Stimulated activated naive B cell treated with anti-CD40 and anti-IgM and Interleukin-4, amounts not matched to agents 10 μg/mL and 1 μg/mL and 100 μg/mL, for 72 hours (primary cell): Measurements from ENCODE around the gene HDAC9.
"Not testable (repeated sequence)": the region's sequence is repeated elsewhere in the genome, so short reads cannot be mapped to it uniquely, and the experiment has no call there.

ENCODE experiments used
- ATAC-seq, 2 donors: fragments of 150-1000 bp; cut with Tn5 transposase; replicated peaks; 2 replicates each; pipeline ENCODE4 v1.10.0; 2021; ENCODE audit warnings: moderate library complexity in 1 of 2
- DNase-seq: peaks from one replicate; pipeline ENCODE4 v3.0.0; 2021
- H3K27ac Mint-ChIP-seq: one replicate; pipeline ENCODE4 v1.8.0; 2022; ENCODE audit warnings: mild to moderate bottlenecking, mixed read lengths
- H3K27me3 Mint-ChIP-seq, 2 donors: one replicate each; pipeline ENCODE4 v1.8.0; 2022; ENCODE audit warnings: mixed read lengths in 2 of 2
- H3K36me3 Mint-ChIP-seq, 2 donors: one replicate each; pipeline ENCODE4 v1.8.0; 2022; ENCODE audit warnings: mixed read lengths in 2 of 2, mild to moderate bottlenecking in 1 of 2
- H3K4me1 Mint-ChIP-seq, 2 donors: one replicate each; pipeline ENCODE4 v1.8.0; 2022; ENCODE audit warnings: mixed read lengths in 2 of 2, mild to moderate bottlenecking in 1 of 2
- H3K4me3 Mint-ChIP-seq, 2 donors: one replicate each; pipeline ENCODE4 v1.8.0; 2022; ENCODE audit warnings: mild to moderate bottlenecking in 2 of 2, mixed read lengths in 2 of 2, moderate library complexity in 1 of 2
- H3K9me3 Mint-ChIP-seq, 2 donors: one replicate each; pipeline ENCODE4 v1.8.0; 2022; ENCODE audit warnings: mixed read lengths in 2 of 2, mild to moderate bottlenecking in 1 of 2

Gene HDAC9

GRCh38 chr7:18702071-18702829, 206.7 kb downstream of the HDAC9 start:
- DNase-seq: no peak

GRCh38 chr7:18703685-18704084, 208.1 kb downstream of the HDAC9 start:
- peaks cover 17 to 18% of the 10 kb centered on the region in 2 donors for H3K36me3 Mint-ChIP-seq
- peaks cover 13 to 14% of the 10 kb centered on the region in 2 donors for H3K4me1 Mint-ChIP-seq
- no peak for ATAC-seq
- no peak overlapping the region for H3K4me3 Mint-ChIP-seq
- H3K27ac Mint-ChIP-seq: no peak overlapping the region
- H3K9me3 Mint-ChIP-seq: no peaks in the 10 kb centered on the region
- DNase-seq: no peak
- no peaks in the 10 kb centered on the region for H3K27me3 Mint-ChIP-seq

More at GRCh38 chr7:18702071-18702829, 206.7 kb downstream of the HDAC9 start:
- no peaks in the 10 kb centered on the region for H3K27me3 Mint-ChIP-seq
- peaks cover 18 to 19% of the 10 kb centered on the region in 2 donors for H3K36me3 Mint-ChIP-seq
- H3K9me3 Mint-ChIP-seq: no peaks in the 10 kb centered on the region
- H3K4me3 Mint-ChIP-seq: no peak overlapping the region
- H3K27ac Mint-ChIP-seq: no peak overlapping the region
- peaks cover 5 to 9% of the 10 kb centered on the region in 2 donors for H3K4me1 Mint-ChIP-seq
- ATAC-seq: no peak

- H3K27me3 Mint-ChIP-seq: no peaks in the 10 kb centered on the region
- DNase-seq (no peak), ATAC-seq (no peak)
- H3K4me3 Mint-ChIP-seq: no peak overlapping the region
- peaks cover 18 to 20% of the 10 kb centered on the region in 2 donors for H3K36me3 Mint-ChIP-seq
- H3K4me1 Mint-ChIP-seq: peaks cover 13 to 14% of the 10 kb centered on the region in 2 donors
- H3K9me3 Mint-ChIP-seq: peaks cover 0 to 2% of the 10 kb centered on the region in 2 donors
- no peak overlapping the region for H3K27ac Mint-ChIP-seq
Measured at GRCh38 chr7:18706670-18707069, 211.1 kb downstream of the HDAC9 start.

GRCh38 chr7:18708204-18708603, 212.7 kb downstream of the HDAC9 start:
- Mint-ChIP-seq H3K4me1 (peaks cover 11 to 13% of the 10 kb centered on the region in 2 donors), H3K36me3 (peaks cover 15 to 18% of the 10 kb centered on the region in 2 donors), H3K27ac (no peak overlapping the region), H3K27me3 (no peaks in the 10 kb centered on the region), H3K9me3 (peaks cover 0 to 2% of the 10 kb centered on the region in 2 donors), H3K4me3 (no peak overlapping the region)
- no peak for DNase-seq
- no peak for ATAC-seq

GRCh38 chr7:18715988-18716387, 220.4 kb downstream of the HDAC9 start:
- no peak for DNase-seq
- H3K27ac Mint-ChIP-seq: no peak overlapping the region
- peaks cover 3 to 4% of the 10 kb centered on the region in 2 donors for H3K36me3 Mint-ChIP-seq
- no peaks in the 10 kb centered on the region for H3K27me3 Mint-ChIP-seq
- H3K9me3 Mint-ChIP-seq: no peaks in the 10 kb centered on the region
- no peaks in the 10 kb centered on the region for H3K4me1 Mint-ChIP-seq
- no peak overlapping the region for H3K4me3 Mint-ChIP-seq
- ATAC-seq: no peak

- no peak overlapping the region for H3K4me3 Mint-ChIP-seq
- ATAC-seq: no peak
Measured at GRCh38 chr7:18721429-18721828, 225.9 kb downstream of the HDAC9 start.

GRCh38 chr7:18724318-18724717, 228.8 kb downstream of the HDAC9 start:
- no peak for DNase-seq
- no peak for ATAC-seq
- no peaks in the 10 kb centered on the region for H3K4me1 Mint-ChIP-seq
- H3K27ac Mint-ChIP-seq: no peak overlapping the region
- no peaks in the 10 kb centered on the region for H3K27me3 Mint-ChIP-seq
- peaks cover 8 to 11% of the 10 kb centered on the region in 2 donors for H3K36me3 Mint-ChIP-seq
- H3K9me3 Mint-ChIP-seq: no peaks in the 10 kb centered on the region
- no peak overlapping the region for H3K4me3 Mint-ChIP-seq

More at GRCh38 chr7:18721429-18721828, 225.9 kb downstream of the HDAC9 start:
- Mint-ChIP-seq H3K9me3 (no peaks in the 10 kb centered on the region), H3K27ac (no peak overlapping the region), H3K27me3 (no peaks in the 10 kb centered on the region), H3K36me3 (peaks cover 4 to 6% of the 10 kb centered on the region in 2 donors), H3K4me1 (no peaks in the 10 kb centered on the region)
- no peak for DNase-seq

- Mint-ChIP-seq H3K4me3 (no peak overlapping the region), H3K36me3 (peaks cover 7 to 13% of the 10 kb centered on the region in 2 donors)
- no peak for DNase-seq
Measured at GRCh38 chr7:18727115-18727870, 231.7 kb downstream of the HDAC9 start.

GRCh38 chr7:18736012-18736411, 240.5 kb downstream of the HDAC9 start:
- H3K36me3 Mint-ChIP-seq: peaks cover 36 to 45% of the 10 kb centered on the region in 2 donors
- not testable (repeated sequence) for H3K27ac Mint-ChIP-seq, H3K4me3 Mint-ChIP-seq, H3K27me3 Mint-ChIP-seq, ATAC-seq, H3K9me3 Mint-ChIP-seq, DNase-seq
- peaks cover 17 to 18% of the 10 kb centered on the region in 2 donors for H3K4me1 Mint-ChIP-seq

More at GRCh38 chr7:18727115-18727870, 231.7 kb downstream of the HDAC9 start:
- Mint-ChIP-seq H3K27me3 (no peaks in the 10 kb centered on the region), H3K9me3 (no peaks in the 10 kb centered on the region), H3K4me1 (no peaks in the 10 kb centered on the region), H3K27ac (no peak overlapping the region)
- no peak for ATAC-seq

- DNase-seq: no peak
- Mint-ChIP-seq H3K27ac (no peak overlapping the region), H3K4me1 (peaks cover 15 to 18% of the 10 kb centered on the region in 2 donors), H3K9me3 (peaks cover 2 to 4% of the 10 kb centered on the region in 2 donors), H3K27me3 (no peaks in the 10 kb centered on the region), H3K4me3 (no peak overlapping the region), H3K36me3 (peaks cover 30 to 40% of the 10 kb centered on the region in 2 donors)
- ATAC-seq: no peak
Measured at GRCh38 chr7:18740579-18740988, 245.0 kb downstream of the HDAC9 start.

- no peak overlapping the region for H3K27ac Mint-ChIP-seq
- H3K36me3 Mint-ChIP-seq: peaks cover 7 to 9% of the 10 kb centered on the region in 2 donors
- H3K4me1 Mint-ChIP-seq: no peaks in the 10 kb centered on the region
- no peaks in the 10 kb centered on the region for H3K9me3 Mint-ChIP-seq
- H3K27me3 Mint-ChIP-seq: no peaks in the 10 kb centered on the region
- ATAC-seq (no peak), DNase-seq (no peak)
- no peak overlapping the region for H3K4me3 Mint-ChIP-seq
Measured at GRCh38 chr7:18753972-18754610, 258.5 kb downstream of the HDAC9 start.

GRCh38 chr7:18754766-18755165, 259.2 kb downstream of the HDAC9 start:
- Mint-ChIP-seq H3K9me3 (no peaks in the 10 kb centered on the region), H3K27ac (no peak overlapping the region), H3K4me3 (no peak overlapping the region), H3K36me3 (peaks cover 6 to 9% of the 10 kb centered on the region in 2 donors), H3K4me1 (no peaks in the 10 kb centered on the region), H3K27me3 (no peaks in the 10 kb centered on the region)
- no peak for DNase-seq
- ATAC-seq: no peak

GRCh38 chr7:18755793-18756192, 260.2 kb downstream of the HDAC9 start:
- H3K27ac Mint-ChIP-seq: no peak overlapping the region
- H3K4me1 Mint-ChIP-seq: no peaks in the 10 kb centered on the region
- no peak overlapping the region for H3K4me3 Mint-ChIP-seq
- H3K9me3 Mint-ChIP-seq: no peaks in the 10 kb centered on the region
- ATAC-seq: no peak
- DNase-seq: no peak
- H3K36me3 Mint-ChIP-seq: peaks cover 4 to 10% of the 10 kb centered on the region in 2 donors
- H3K27me3 Mint-ChIP-seq: no peaks in the 10 kb centered on the region

GRCh38 chr7:18756378-18757050, 261.0 kb downstream of the HDAC9 start:
- H3K4me1 Mint-ChIP-seq: no peaks in the 10 kb centered on the region
- H3K36me3 Mint-ChIP-seq: peaks cover 0 to 10% of the 10 kb centered on the region in 2 donors
- no peak overlapping the region for H3K4me3 Mint-ChIP-seq
- no peak for DNase-seq
- H3K9me3 Mint-ChIP-seq: no peaks in the 10 kb centered on the region
- no peak for ATAC-seq
- H3K27ac Mint-ChIP-seq: no peak overlapping the region
- H3K27me3 Mint-ChIP-seq: no peaks in the 10 kb centered on the region
